K562 (cell line): ENCODE results near the gene SLC28A1. TPM values are rescaled to one million over a fixed set of nuclear protein-coding genes. Genes with fewer than 3 reads are reported as not detected.

ENCODE experiments used
- ATF4 ChIP-seq: fragments of 450-650 bp; formaldehyde crosslinking; IDR thresholded peaks from 2 replicates; pipeline ENCODE4 v1.4.0; 2022; ENCODE audit warnings: mild to moderate bottlenecking, moderate library complexity
- CBX3 ChIP-seq, 2 experiments: IDR thresholded peaks; 1 replicate in 1 of 2; 2 replicates in 1 of 2; pipeline ENCODE4 v1.6.1; 2012; ENCODE audit warnings: inconsistent platforms in 2 of 2, low read length in 2 of 2, borderline replicate concordance in 1 of 2, control low read depth in 1 of 2
- CBX5 ChIP-seq: IDR thresholded peaks from 2 replicates; pipeline ENCODE4 v1.6.1; 2014; ENCODE audit warnings: low read depth, borderline replicate concordance
- DEAF1 ChIP-seq: fragments of 450-650 bp; formaldehyde crosslinking; IDR thresholded peaks from 2 replicates; pipeline ENCODE4 v1.4.0; 2020; ENCODE audit warnings: mild to moderate bottlenecking, moderate library complexity
- EP300 ChIP-seq: IDR thresholded peaks from 2 replicates; pipeline ENCODE4 v1.6.1; 2012; ENCODE audit warnings: low read length, improper control_type of control experiment
- ESRRA ChIP-seq: fragments of 450-650 bp; IDR thresholded peaks from 2 replicates; pipeline ENCODE4 v1.6.1; 2014; ENCODE audit warnings: low read depth, mild to moderate bottlenecking, moderate library complexity, borderline replicate concordance
- ETS1 ChIP-seq: conservative IDR thresholded peaks from 2 replicates; pipeline ENCODE4 v1.6.1; 2011; ENCODE audit warnings: low read depth, mild to moderate bottlenecking, low read length; ENCODE audit not compliant: control insufficient read depth
- FOXJ3 ChIP-seq: sonication (generic); formaldehyde crosslinking; IDR thresholded peaks from 2 replicates; pipeline ENCODE4 v1.4.0; 2020; ENCODE audit warnings: mild to moderate bottlenecking, missing genetic modification reagents
- HDGF ChIP-seq: fragments of 450-650 bp; IDR thresholded peaks from 2 replicates; pipeline ENCODE4 v1.6.1; 2016
- HNRNPH1 ChIP-seq: fragments of 200-400 bp; formaldehyde crosslinking; optimal IDR thresholded peaks from 2 replicates; pipeline ENCODE3; 2017; ENCODE audit warnings: low read depth, mild to moderate bottlenecking, low read length, moderate library complexity
- ILK ChIP-seq: fragments of 450-650 bp; IDR thresholded peaks from 2 replicates; pipeline ENCODE4 v1.6.1; 2016; ENCODE audit warnings: missing genetic modification characterization, low read depth, mild to moderate bottlenecking, missing compliant biosample characterization, moderate library complexity, borderline replicate concordance
- MAFK ChIP-seq: IDR thresholded peaks from 2 replicates; pipeline ENCODE4 v1.6.1; 2011; ENCODE audit warnings: low read length, improper control_type of control experiment
- MEIS2 ChIP-seq: fragments of 450-650 bp; IDR thresholded peaks from 2 replicates; pipeline ENCODE4 v1.6.1; 2014; ENCODE audit warnings: mild to moderate bottlenecking; ENCODE audit not compliant: partially characterized antibody
- MLLT1 ChIP-seq, 2 experiments: fragments of 450-650 bp; IDR thresholded peaks; 2 replicates each; pipeline ENCODE4 v1.6.1; 2016
- MTA2 ChIP-seq: fragments of 450-650 bp; IDR thresholded peaks from 2 replicates; pipeline ENCODE4 v1.6.1; 2016; ENCODE audit warnings: low read depth
- NUFIP1 ChIP-seq: fragments of 450-650 bp; IDR thresholded peaks from 2 replicates; pipeline ENCODE4 v1.6.1; 2018; ENCODE audit not compliant: partially characterized antibody
- PCBP2 ChIP-seq: fragments of 200-400 bp; formaldehyde crosslinking; IDR thresholded peaks from 2 replicates; pipeline ENCODE4 v1.6.1; 2018; ENCODE audit warnings: low read length, low read depth, mild to moderate bottlenecking, moderate library complexity; ENCODE audit not compliant: poor library complexity, severe bottlenecking
- PPARD ChIP-seq: fragments of 250-450 bp; sonication (Bioruptor Pico); IDR thresholded peaks from 2 replicates; pipeline ENCODE4 v1.8.0; 2022; ENCODE audit warnings: inconsistent platforms, mild to moderate bottlenecking, moderate library complexity
- PTBP1 ChIP-seq: fragments of 200-400 bp; formaldehyde crosslinking; IDR thresholded peaks from 2 replicates; pipeline ENCODE4 v1.6.1; 2017; ENCODE audit warnings: low read depth, low read length
- SMAD3 ChIP-seq: fragments of 450-650 bp; formaldehyde crosslinking; conservative IDR thresholded peaks from 2 replicates; pipeline ENCODE4 v1.4.0; 2020; ENCODE audit warnings: mild to moderate bottlenecking
- TEAD2 ChIP-seq: fragments of 450-650 bp; IDR thresholded peaks from 2 replicates; pipeline ENCODE4 v1.6.1; 2016; ENCODE audit warnings: missing genetic modification characterization, control low read depth, missing compliant biosample characterization
- USF1 ChIP-seq: sonication (generic); formaldehyde crosslinking; IDR thresholded peaks from 2 replicates; pipeline ENCODE4 v1.9.0; 2022; ENCODE audit warnings: mild to moderate bottlenecking, missing genetic modification reagents
- ZNF12 ChIP-seq: sonication (generic); formaldehyde crosslinking; IDR thresholded peaks from 2 replicates; pipeline ENCODE4 v1.4.0; 2020; ENCODE audit warnings: mild to moderate bottlenecking, missing genetic modification reagents
- polyA plus RNA-seq, 8 experiments: library from polyadenylated mRNA; depleted of rRNA in 4 of 8; stranded (reverse) in 5 of 8; unstranded in 3 of 8; fragments of >200 nt; fragmentation: Nextera tagmentation in 2 of 8; fragmentation: Illumina TruSeq in 1 of 8; extraction: Ambion mirVana in 2 of 8; extraction: Trizol in 1 of 8; gene quantifications; 2 replicates each; pipeline versions ENCODE4 v1.2.1 to v1.2.3, GENCODE V29; 2011 to 2014; ENCODE audit warnings: inconsistent platforms in 1 of 8, missing spikeins in 1 of 8
- total RNA-seq, 7 experiments: library from RNA; depleted of rRNA in 6 of 7; stranded (reverse); fragments of >200 nt in 6 of 7; fragmentation: Illumina TruSeq in 2 of 7; extraction: Trizol in 2 of 7; gene quantifications; 2 replicates each; pipeline versions ENCODE4 v1.2.1 to v1.2.3, GENCODE V29; 2011 to 2021; ENCODE audit warnings: low replicate concordance in 1 of 7

SLC28A1 gene
- total and polyA plus RNA-seq, 9 of the 15 experiments (the other 6 are each of a cell fraction or from before 2014, with no cell fraction given) = 0.04 TPM; not detected in 8

GRCh38 chr15:84929795-84930603 is 45.5 kb downstream of the SLC28A1 start (continued):
- TF ChIP-seq MLLT1 (IDR thresholded peaks at IDR 0.05) (0 out of 4 replicates have a peak, but pooled peaks of 1 of the 2 experiments have one; percentile 26), USF1 (CRISPR knock-in tag) (no peak), SMAD3 (no peak), ILK (no peak), MTA2 (peak; percentile 13; the same call in 1 of the 2 replicates), MAFK (peak; percentile 37; the same call in 1 of the 2 replicates), FOXJ3 (CRISPR knock-in tag) (no peak), HNRNPH1 (no peak), PPARD (CRISPR knock-in tag) (no peak), EP300 (peak; percentile 66), ZNF12 (no peak), PCBP2 (no peak), NUFIP1 (no peak), MEIS2 (peak; percentile 6), DEAF1 (CRISPR knock-in tag) (no peak), CBX3 (IDR thresholded peaks at IDR 0.05; ENCODE audit: borderline replicate concordance in 1 of 2, low read length in 2 of 2) (peak in 1 of 2 experiments; percentile 75; a peak in 1 of 3 replicates), CBX5 (no peak), TEAD2 (tag) (peak; percentile 33; the same call in 1 of the 2 replicates), HDGF (0 out of 2 replicates have a peak, but pooled peaks have one; percentile 55), PTBP1 (no peak), ESRRA (peak; percentile 27; the same call in 1 of the 2 replicates), ATF4 (CRISPR knock-in tag) (no peak), ETS1 (0 out of 2 replicates have a peak, but pooled peaks have one; percentile 39)
